Hindlimb muscle (tissue), 1 donor: Measurements from ENCODE around the gene MTERF4. TPM values are rescaled to one million over a fixed set of nuclear protein-coding genes. Genes with fewer than 3 reads are reported as not detected.

Source experiments
- DNase-seq: peaks from one replicate; pipeline ENCODE4 v3.0.0-alpha.2; 2013
- polyA plus RNA-seq: library from polyadenylated mRNA; unstranded; fragments of 120-200 nt; gene quantifications from one replicate; pipeline ENCODE4 v1.2.1, GENCODE V29; 2013; ENCODE audit not compliant: insufficient read length

MTERF4 gene
- polyA plus RNA-seq, 1 donor: 38.9 TPM

DNA sequence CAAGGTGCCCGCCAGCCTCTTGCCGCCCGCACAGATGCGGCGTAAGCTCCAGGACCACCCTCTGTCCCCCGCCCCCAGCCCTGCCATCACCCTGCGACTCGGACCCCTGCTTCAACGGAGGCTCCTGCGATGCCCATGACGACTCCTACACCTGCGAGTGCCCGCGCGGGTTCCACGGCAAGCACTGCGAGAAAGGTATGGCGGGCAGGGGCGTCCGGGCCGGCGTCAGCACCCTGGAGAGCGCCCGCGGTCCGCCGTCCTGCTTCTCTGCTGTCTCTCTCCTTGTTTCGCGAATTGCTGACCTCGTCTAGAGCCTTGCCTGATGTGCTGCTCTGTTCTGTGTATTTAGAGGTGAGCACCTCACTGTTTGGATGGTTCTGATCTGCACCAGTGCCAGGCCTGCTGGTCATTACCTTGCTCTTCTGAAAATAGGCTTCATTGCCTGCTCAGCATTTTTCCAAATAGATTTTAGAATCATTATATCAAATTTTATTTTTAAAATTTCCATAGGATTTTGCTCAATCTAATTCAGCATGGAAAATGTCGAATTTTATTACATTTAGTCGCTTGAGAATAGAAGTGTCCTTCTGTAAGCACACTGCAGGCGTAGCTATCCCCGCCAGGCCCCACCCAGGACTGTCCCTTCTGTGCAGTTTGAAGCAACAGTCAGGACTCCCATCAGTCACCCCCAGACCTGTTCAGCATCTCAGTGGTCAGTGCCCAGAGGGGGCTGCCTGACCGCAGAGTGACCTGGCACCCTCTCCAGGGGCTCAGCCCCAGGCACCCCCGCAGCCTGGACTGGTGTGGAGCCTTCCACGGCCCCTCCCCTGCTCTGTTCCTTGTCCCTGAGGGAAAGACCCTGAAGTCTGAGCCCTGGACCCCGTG, 52.1 kb downstream of the MTERF4 start:
- DNase-seq: peak; percentile 30

DNA sequence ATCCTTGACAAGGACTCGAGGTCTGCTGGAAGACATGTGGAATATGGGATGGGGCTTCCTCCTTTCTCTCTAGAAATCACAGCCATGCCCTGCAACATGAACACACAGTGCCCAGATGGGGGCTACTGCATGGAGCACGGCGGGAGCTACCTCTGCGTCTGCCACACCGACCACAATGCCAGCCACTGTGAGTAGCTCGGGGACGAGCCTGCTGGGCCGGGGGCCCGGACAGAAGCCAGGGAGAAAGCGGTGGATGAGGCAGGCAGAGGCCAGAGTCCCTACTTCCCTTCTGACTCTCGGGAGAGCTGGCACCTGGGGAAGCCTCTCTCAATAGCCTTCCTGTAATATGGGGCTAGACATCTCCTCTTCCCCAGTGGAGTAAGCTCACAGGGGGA, 53.1 kb downstream of the MTERF4 start:
- DNase-seq: no peak

DNA sequence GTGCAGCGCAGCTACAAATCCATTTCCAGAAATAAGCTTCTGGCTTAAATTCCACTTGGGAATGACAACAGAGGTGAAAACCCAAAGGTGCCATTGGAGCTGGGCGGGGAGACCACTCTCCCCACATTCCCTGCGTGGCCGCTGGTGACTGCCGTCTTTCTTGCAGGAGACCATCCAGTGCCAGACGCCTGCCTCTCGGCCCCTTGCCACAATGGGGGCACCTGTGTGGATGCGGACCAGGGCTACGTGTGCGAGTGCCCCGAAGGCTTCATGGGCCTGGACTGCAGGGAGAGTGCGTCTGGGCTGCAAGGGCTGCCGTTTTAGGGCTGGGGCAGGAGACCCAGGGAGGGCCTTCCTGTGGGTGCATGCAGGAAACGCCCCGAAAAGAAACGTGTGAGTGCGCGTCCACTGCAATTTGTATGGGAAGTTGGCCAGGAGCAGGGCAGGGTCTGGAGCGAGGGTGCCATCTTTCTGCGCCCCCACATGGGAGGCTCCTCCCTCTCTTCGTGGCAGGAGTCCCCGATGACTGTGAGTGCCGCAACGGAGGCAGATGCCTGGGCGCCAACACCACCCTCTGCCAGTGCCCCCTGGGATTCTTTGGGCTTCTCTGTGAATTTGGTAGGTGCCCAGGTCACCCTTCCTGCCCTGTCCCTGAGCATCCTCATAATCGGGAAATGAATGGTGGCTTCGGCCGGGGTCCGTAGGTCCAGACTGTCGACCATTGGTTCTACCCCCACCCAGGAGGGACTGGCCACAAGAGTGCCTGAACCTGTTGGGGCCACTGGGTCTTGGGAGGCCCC, 53.7 kb downstream of the MTERF4 start:
- no peak for DNase-seq

DNA sequence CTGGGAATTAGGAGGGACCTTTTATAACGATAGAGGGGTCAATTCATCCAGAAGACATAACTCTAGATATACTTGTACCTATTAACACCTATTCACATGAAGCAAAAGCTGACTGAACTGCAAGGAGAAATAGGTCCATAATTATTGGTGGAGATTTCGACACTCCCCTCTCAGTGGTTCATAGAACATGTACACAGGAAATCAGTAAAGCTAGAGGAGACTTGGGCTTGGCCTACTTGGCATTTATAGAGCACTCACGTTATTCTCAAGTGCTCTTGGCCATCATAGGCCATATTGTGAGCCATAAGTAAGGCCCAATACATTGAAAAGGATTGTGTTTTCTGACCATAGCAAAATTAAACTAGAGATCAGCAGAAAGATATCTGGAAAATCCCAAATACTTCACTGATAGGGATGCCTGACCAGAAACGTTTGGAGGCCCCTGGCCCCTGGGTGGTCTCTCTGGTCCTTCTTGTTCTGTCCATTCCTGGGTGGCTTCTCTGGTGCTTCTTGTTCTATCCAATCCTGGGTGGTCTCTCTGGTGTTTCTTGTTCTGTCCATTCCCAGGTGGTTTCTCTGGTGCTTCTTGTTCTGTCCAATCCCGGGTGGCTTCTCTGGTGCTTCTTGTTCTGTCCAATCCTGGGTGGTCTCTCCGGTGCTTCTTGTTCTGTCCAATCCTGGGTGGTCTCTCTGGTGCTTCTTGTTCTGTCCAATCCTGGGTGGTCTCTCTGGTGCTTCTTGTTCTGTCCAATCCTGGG, 54.7 kb downstream of the MTERF4 start:
- no peak for DNase-seq

Other genes starting within 250 kb of the MTERF4 start
- gene AGXT, start 233.5 kb downstream of the MTERF4 start, polyA plus RNA-seq: not detected
- 0.10 TPM for gene MAB21L4, start 206.1 kb downstream of the MTERF4 start, polyA plus RNA-seq
- 0.22 TPM for gene CROCC2, start 196.0 kb downstream of the MTERF4 start, polyA plus RNA-seq
- 5.1 TPM for gene SNED1, start 103.7 kb downstream of the MTERF4 start, polyA plus RNA-seq
- gene PASK, start 47.2 kb upstream of the MTERF4 start, polyA plus RNA-seq: 5.4 TPM
- 87.2 TPM for gene PPP1R7, start 48.2 kb upstream of the MTERF4 start, polyA plus RNA-seq
- gene ANO7, start 86.4 kb upstream of the MTERF4 start, polyA plus RNA-seq: 1.1 TPM
- 357 TPM for gene HDLBP, start 213.4 kb upstream of the MTERF4 start, polyA plus RNA-seq
- 253 TPM for gene SEPTIN2, start 213.6 kb upstream of the MTERF4 start, polyA plus RNA-seq